Measurements from ENCODE around the gene EPHB1.

Gene EPHB1

GRCh38 chr3:134795746-134796280, 753 bp downstream of the EPHB1 start:
- peaks cover 19% of the 10 kb centered on the region for H3K4me1 Mint-ChIP-seq
- no peaks in the 10 kb centered on the region for H3K9me3 Mint-ChIP-seq
- H3K27ac Mint-ChIP-seq: no peak overlapping the region
- CTCF ChIA-PET: interaction anchor here (1.1 to 3.7 kb wide), 6 partner anchors 9 to 1099 kb away, joined by 3 to 21 read pairs (median 6); no protein-coding TSS in a partner anchor
- DNase-seq: no peak
- peaks cover 80% of the 10 kb centered on the region for H3K27me3 Mint-ChIP-seq
- peak overlapping the region; percentile 86 for H3K4me3 Mint-ChIP-seq
- H3K36me3 Mint-ChIP-seq: no peaks in the 10 kb centered on the region

- Mint-ChIP-seq H3K36me3 (no peaks in the 10 kb centered on the region), H3K4me1 (peaks cover 26% of the 10 kb centered on the region), H3K27ac (no peak overlapping the region), H3K27me3 (peaks cover 82% of the 10 kb centered on the region), H3K9me3 (no peaks in the 10 kb centered on the region), H3K4me3 (peak overlapping the region; percentile 53)
- CTCF ChIA-PET: interaction anchor here (2.9 to 3.7 kb wide), 2 partner anchors 43 to 1098 kb away, joined by 14 to 21 read pairs; no protein-coding TSS in a partner anchor
- no peak for DNase-seq
Measured at GRCh38 chr3:134796281-134797056, 1.4 kb downstream of the EPHB1 start.

GRCh38 chr3:134797057-134797740, 2.1 kb downstream of the EPHB1 start:
- peaks cover 33% of the 10 kb centered on the region for H3K4me1 Mint-ChIP-seq
- peak overlapping the region; percentile 53 for H3K4me3 Mint-ChIP-seq
- H3K27me3 Mint-ChIP-seq: peaks cover 79% of the 10 kb centered on the region
- H3K9me3 Mint-ChIP-seq: no peaks in the 10 kb centered on the region
- no peak for DNase-seq
- CTCF ChIA-PET: no interaction called here
- no peaks in the 10 kb centered on the region for H3K36me3 Mint-ChIP-seq
- H3K27ac Mint-ChIP-seq: no peak overlapping the region

- H3K4me3 Mint-ChIP-seq: no peak overlapping the region
- H3K4me1 Mint-ChIP-seq: peaks cover 40% of the 10 kb centered on the region
- no peak for DNase-seq
- no peaks in the 10 kb centered on the region for H3K9me3 Mint-ChIP-seq
- no peak overlapping the region for H3K27ac Mint-ChIP-seq
- H3K27me3 Mint-ChIP-seq: peaks cover 75% of the 10 kb centered on the region
- CTCF ChIA-PET: no interaction called here
- H3K36me3 Mint-ChIP-seq: no peaks in the 10 kb centered on the region
Measured at GRCh38 chr3:134797741-134798451, 2.8 kb downstream of the EPHB1 start.

- Mint-ChIP-seq H3K27ac (no peak overlapping the region), H3K27me3 (peaks cover 66% of the 10 kb centered on the region), H3K9me3 (no peaks in the 10 kb centered on the region), H3K36me3 (no peaks in the 10 kb centered on the region), H3K4me1 (peaks cover 49% of the 10 kb centered on the region), H3K4me3 (no peak overlapping the region)
- no peak for DNase-seq
- CTCF ChIA-PET: no interaction called here
Measured at GRCh38 chr3:134798681-134799311, 3.7 kb downstream of the EPHB1 start.

GRCh38 chr3:134799393-134799792, 4.3 kb downstream of the EPHB1 start:
- no peak overlapping the region for H3K4me3 Mint-ChIP-seq
- H3K27me3 Mint-ChIP-seq: peaks cover 60% of the 10 kb centered on the region
- peaks cover under 1% of the 10 kb centered on the region for H3K36me3 Mint-ChIP-seq
- no peak overlapping the region for H3K27ac Mint-ChIP-seq
- CTCF ChIA-PET: interaction anchor here (0.6 kb wide), 1 partner anchor 1201 kb away, joined by 3 read pairs; no protein-coding TSS in a partner anchor
- peaks cover 3% of the 10 kb centered on the region for H3K9me3 Mint-ChIP-seq
- no peak for DNase-seq
- H3K4me1 Mint-ChIP-seq: peaks cover 54% of the 10 kb centered on the region

GRCh38 chr3:134801204-134801958, 6.3 kb downstream of the EPHB1 start:
- no peak overlapping the region for H3K27ac Mint-ChIP-seq
- peaks cover 57% of the 10 kb centered on the region for H3K27me3 Mint-ChIP-seq
- CTCF ChIA-PET: interaction anchor here (1.0 to 1.2 kb wide), 3 partner anchors 37 to 46 kb away, joined by 3 to 5 read pairs (median 3); no protein-coding TSS in a partner anchor
- peaks cover 3% of the 10 kb centered on the region for H3K9me3 Mint-ChIP-seq
- no peak overlapping the region for H3K4me3 Mint-ChIP-seq
- peaks cover 54% of the 10 kb centered on the region for H3K4me1 Mint-ChIP-seq
- peaks cover 4% of the 10 kb centered on the region for H3K36me3 Mint-ChIP-seq
- no peak for DNase-seq

- Mint-ChIP-seq H3K27ac (peak overlapping the region; percentile 91), H3K9me3 (peaks cover 3% of the 10 kb centered on the region), H3K4me1 (peaks cover 47% of the 10 kb centered on the region), H3K4me3 (peak overlapping the region; percentile 13), H3K27me3 (peaks cover 56% of the 10 kb centered on the region), H3K36me3 (peaks cover 4% of the 10 kb centered on the region)
- no peak for DNase-seq
- CTCF ChIA-PET: interaction anchor here (0.7 to 1.2 kb wide), 2 partner anchors 34 to 36 kb away, joined by 3 read pairs; no protein-coding TSS in a partner anchor
Measured at GRCh38 chr3:134802428-134803050, 7.5 kb downstream of the EPHB1 start.

- H3K9me3 Mint-ChIP-seq: peaks cover 3% of the 10 kb centered on the region
- CTCF ChIA-PET: interaction anchor here (0.7 to 0.9 kb wide), 2 partner anchors 34 to 35 kb away, joined by 3 read pairs; no protein-coding TSS in a partner anchor
- H3K36me3 Mint-ChIP-seq: peaks cover 4% of the 10 kb centered on the region
Measured at GRCh38 chr3:134803051-134803505, 8.0 kb downstream of the EPHB1 start.

GRCh38 chr3:134803652-134804051, 8.6 kb downstream of the EPHB1 start:
- DNase-seq: no peak
- Mint-ChIP-seq H3K27me3 (peaks cover 56% of the 10 kb centered on the region), H3K9me3 (peaks cover 3% of the 10 kb centered on the region), H3K4me1 (peaks cover 41% of the 10 kb centered on the region), H3K36me3 (peaks cover 4% of the 10 kb centered on the region), H3K27ac (peak overlapping the region; percentile 91), H3K4me3 (no peak overlapping the region)
- CTCF ChIA-PET: interaction anchor here (0.9 kb wide), 1 partner anchor 35 kb away, joined by 3 read pairs; no protein-coding TSS in a partner anchor

More at GRCh38 chr3:134803051-134803505, 8.0 kb downstream of the EPHB1 start:
- Mint-ChIP-seq H3K27me3 (peaks cover 56% of the 10 kb centered on the region), H3K4me3 (peak overlapping the region; percentile 13), H3K27ac (peak overlapping the region; percentile 91), H3K4me1 (peaks cover 41% of the 10 kb centered on the region)
- peak; percentile 64 for DNase-seq

GRCh38 chr3:134804508-134805480, 9.7 kb downstream of the EPHB1 start:
- CTCF ChIA-PET: interaction anchor here (1.2 kb wide), 2 partner anchors 9 to 10 kb away, joined by 3 to 4 read pairs; partner anchors contain the start of gene EPHB1
- Mint-ChIP-seq H3K27me3 (peaks cover 52% of the 10 kb centered on the region), H3K4me1 (peaks cover 41% of the 10 kb centered on the region), H3K27ac (no peak overlapping the region), H3K36me3 (peaks cover 4% of the 10 kb centered on the region), H3K9me3 (peaks cover 3% of the 10 kb centered on the region), H3K4me3 (no peak overlapping the region)
- DNase-seq: no peak
